ENCODE results near the gene MLH3.

MLH3 gene

DNA sequence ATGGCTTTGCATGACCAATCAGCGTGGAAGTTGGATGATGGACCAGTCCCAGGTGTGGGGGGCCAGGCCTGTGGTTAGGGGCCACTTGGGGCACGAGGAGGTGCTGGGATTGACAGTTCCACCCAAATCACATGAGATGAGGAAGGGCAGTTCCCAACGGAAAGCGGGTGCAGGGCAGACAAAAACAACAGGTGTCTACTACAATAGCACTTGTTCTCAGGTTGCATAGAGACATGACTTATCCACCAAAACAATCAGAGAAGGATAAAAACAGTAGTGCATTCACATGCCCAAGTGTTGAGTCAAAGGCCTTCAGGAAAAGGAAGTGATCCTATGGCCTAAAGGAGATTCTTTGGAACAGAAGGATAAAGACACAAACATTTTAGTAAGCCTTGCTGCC is 63.1 kb downstream of the MLH3 start:
- Histone ChIP-seq H3K9me3 (ENCODE audit: insufficient read depth, low read depth, low read length) (no peaks in the 10 kb centered on the region), H3F3A (ENCODE audit: low read depth) (no peaks in the 10 kb centered on the region), H3K4me2 (ENCODE audit: low read depth, low read length, poor library complexity, severe bottlenecking) (no peak overlapping the region), H3K36me3 (ENCODE audit: insufficient read depth, low read length) (no peaks in the 10 kb centered on the region), H4K20me1 (ENCODE audit: insufficient read depth, low read length, poor library complexity, severe bottlenecking) (no peaks in the 10 kb centered on the region), H3K27me3 (ENCODE audit: insufficient read depth, low read length, poor library complexity, severe bottlenecking) (no peaks in the 10 kb centered on the region), H3K9me2 (replicated peaks; ENCODE audit: low read depth, low read length) (no peaks in the 10 kb centered on the region), H3K4me1 (ENCODE audit: insufficient read depth, low read length, poor library complexity, severe bottlenecking) (no peaks in the 10 kb centered on the region), H3K79me2 (ENCODE audit: insufficient read depth, low read length) (no peaks in the 10 kb centered on the region), H3K9ac (ENCODE audit: low read depth, low read length, poor library complexity, severe bottlenecking) (no peak overlapping the region), H3K4me3 (ENCODE audit: low read length, poor library complexity, severe bottlenecking) (no peak overlapping the region), H2AFZ (ENCODE audit: low read length) (no peak overlapping the region)
- TF ChIP-seq, protein P1, sequence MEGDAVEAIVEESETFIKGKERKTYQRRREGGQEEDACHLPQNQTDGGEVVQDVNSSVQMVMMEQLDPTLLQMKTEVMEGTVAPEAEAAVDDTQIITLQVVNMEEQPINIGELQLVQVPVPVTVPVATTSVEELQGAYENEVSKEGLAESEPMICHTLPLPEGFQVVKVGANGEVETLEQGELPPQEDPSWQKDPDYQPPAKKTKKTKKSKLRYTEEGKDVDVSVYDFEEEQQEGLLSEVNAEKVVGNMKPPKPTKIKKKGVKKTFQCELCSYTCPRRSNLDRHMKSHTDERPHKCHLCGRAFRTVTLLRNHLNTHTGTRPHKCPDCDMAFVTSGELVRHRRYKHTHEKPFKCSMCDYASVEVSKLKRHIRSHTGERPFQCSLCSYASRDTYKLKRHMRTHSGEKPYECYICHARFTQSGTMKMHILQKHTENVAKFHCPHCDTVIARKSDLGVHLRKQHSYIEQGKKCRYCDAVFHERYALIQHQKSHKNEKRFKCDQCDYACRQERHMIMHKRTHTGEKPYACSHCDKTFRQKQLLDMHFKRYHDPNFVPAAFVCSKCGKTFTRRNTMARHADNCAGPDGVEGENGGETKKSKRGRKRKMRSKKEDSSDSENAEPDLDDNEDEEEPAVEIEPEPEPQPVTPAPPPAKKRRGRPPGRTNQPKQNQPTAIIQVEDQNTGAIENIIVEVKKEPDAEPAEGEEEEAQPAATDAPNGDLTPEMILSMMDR (conservative IDR thresholded peaks at IDR 0.05; ENCODE audit: low read length) = no peak

DNA sequence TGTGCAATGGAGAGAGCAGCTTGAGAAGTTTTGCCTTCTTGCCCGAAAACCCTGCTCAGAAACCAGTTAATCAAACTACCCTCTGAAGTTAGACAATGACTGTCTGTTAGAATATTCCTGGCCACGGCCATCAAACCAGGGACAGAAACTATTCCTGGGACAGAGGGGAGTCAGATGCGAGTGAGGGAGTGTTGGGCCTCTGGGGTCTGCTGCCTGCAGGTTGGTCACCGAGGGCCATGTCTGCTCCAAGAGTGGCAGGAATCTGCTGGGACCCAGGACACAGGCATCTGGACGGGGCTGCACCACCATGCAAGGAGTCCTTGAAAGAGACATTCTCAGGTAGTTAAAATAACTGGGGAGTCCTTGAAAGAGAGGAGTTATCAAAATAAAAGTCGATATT is 65.5 kb downstream of the MLH3 start:
- Histone ChIP-seq H3K9me2 (replicated peaks; ENCODE audit: low read depth, low read length) (no peaks in the 10 kb centered on the region), H3K36me3 (ENCODE audit: insufficient read depth, low read length) (no peaks in the 10 kb centered on the region), H3F3A (ENCODE audit: low read depth) (no peaks in the 10 kb centered on the region), H3K4me1 (ENCODE audit: insufficient read depth, low read length, poor library complexity, severe bottlenecking) (no peaks in the 10 kb centered on the region), H3K27me3 (ENCODE audit: insufficient read depth, low read length, poor library complexity, severe bottlenecking) (no peaks in the 10 kb centered on the region), H2AFZ (ENCODE audit: low read length) (no peak overlapping the region), H3K9ac (ENCODE audit: low read depth, low read length, poor library complexity, severe bottlenecking) (no peak overlapping the region), H3K79me2 (ENCODE audit: insufficient read depth, low read length) (no peaks in the 10 kb centered on the region), H4K20me1 (ENCODE audit: insufficient read depth, low read length, poor library complexity, severe bottlenecking) (no peaks in the 10 kb centered on the region), H3K4me2 (ENCODE audit: low read depth, low read length, poor library complexity, severe bottlenecking) (no peak overlapping the region), H3K4me3 (ENCODE audit: low read length, poor library complexity, severe bottlenecking) (no peak overlapping the region), H3K9me3 (ENCODE audit: insufficient read depth, low read depth, low read length) (no peaks in the 10 kb centered on the region)
- TF ChIP-seq EZH2phosphoT487 (IDR thresholded peaks at IDR 0.05; ENCODE audit: borderline replicate concordance) = no peak
- TF ChIP-seq, protein P1 (conservative IDR thresholded peaks at IDR 0.05; ENCODE audit: low read length) = no peak

DNA sequence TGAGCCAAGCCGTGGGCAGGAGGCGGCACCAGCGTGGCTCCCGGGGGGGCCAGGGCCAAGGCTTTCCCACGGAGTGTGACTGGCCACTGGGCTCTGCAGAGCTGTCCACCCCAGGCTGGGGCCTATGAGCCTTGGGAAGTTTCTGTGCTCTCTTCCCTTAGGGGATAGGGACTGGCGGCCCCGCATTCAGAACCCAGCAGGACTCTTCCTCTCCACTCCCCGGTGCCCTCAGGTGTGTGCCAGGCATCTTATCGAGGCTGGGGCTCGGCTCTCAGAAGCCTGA is 66.3 kb downstream of the MLH3 start:
- Histone ChIP-seq H4K20me1 (ENCODE audit: insufficient read depth, low read length, poor library complexity, severe bottlenecking) (no peaks in the 10 kb centered on the region), H3K79me2 (ENCODE audit: insufficient read depth, low read length) (no peaks in the 10 kb centered on the region), H3K9me2 (replicated peaks; ENCODE audit: low read depth, low read length) (no peaks in the 10 kb centered on the region), H3K4me3 (ENCODE audit: low read length, poor library complexity, severe bottlenecking) (no peak overlapping the region), H3F3A (ENCODE audit: low read depth) (no peaks in the 10 kb centered on the region), H2AFZ (ENCODE audit: low read length) (no peak overlapping the region), H3K4me1 (ENCODE audit: insufficient read depth, low read length, poor library complexity, severe bottlenecking) (no peaks in the 10 kb centered on the region), H3K9me3 (ENCODE audit: insufficient read depth, low read depth, low read length) (no peaks in the 10 kb centered on the region), H3K4me2 (ENCODE audit: low read depth, low read length, poor library complexity, severe bottlenecking) (no peak overlapping the region), H3K36me3 (ENCODE audit: insufficient read depth, low read length) (no peaks in the 10 kb centered on the region), H3K27me3 (ENCODE audit: insufficient read depth, low read length, poor library complexity, severe bottlenecking) (no peaks in the 10 kb centered on the region), H3K9ac (ENCODE audit: low read depth, low read length, poor library complexity, severe bottlenecking) (no peak overlapping the region)
- TF ChIP-seq EZH2phosphoT487 (IDR thresholded peaks at IDR 0.05; ENCODE audit: borderline replicate concordance) = no peak
- TF ChIP-seq, protein P1 (conservative IDR thresholded peaks at IDR 0.05; ENCODE audit: low read length) = no peak

Measured in Loucy (cell line).